ENCODE results near the gene PSMD12. TPM values are rescaled to one million over a fixed set of nuclear protein-coding genes. Genes with fewer than 3 reads are reported as not detected.
"Not testable (repeated sequence)": the region's sequence is repeated elsewhere in the genome, so short reads cannot be mapped to it uniquely, and the experiment has no call there.

PSMD12 gene
- total RNA-seq, 2 experiments from 2014 or later: 15.0 to 62.8 TPM

- H3K79me2 ChIP-seq (ENCODE audit: insufficient read depth, low read depth, low read length): no peaks in the 10 kb centered on the region
- no peak overlapping the region for H3K4me3 ChIP-seq (ENCODE audit: low read depth, low read length, poor library complexity, severe bottlenecking)
- H3K36me3 ChIP-seq (ENCODE audit: insufficient read depth, low read length): peaks cover 31% of the 10 kb centered on the region
- no peak overlapping the region for H2AFZ ChIP-seq (ENCODE audit: low read length)
- H4K20me1 ChIP-seq (ENCODE audit: insufficient read depth, low read length): no peaks in the 10 kb centered on the region
- no peak overlapping the region for H3K27ac ChIP-seq (ENCODE audit: low read depth, low read length, poor library complexity, severe bottlenecking)
- ChIA-PET CTCF (ENCODE audit: unreplicated experiment) (no interaction called here), POLR2A (interaction anchor here (0.7 kb wide), 1 partner anchor 391 kb away, joined by 3 read pairs; no protein-coding TSS in a partner anchor)
- no peaks in the 10 kb centered on the region for H3K9me3 ChIP-seq (ENCODE audit: low read length)
- no peaks in the 10 kb centered on the region for H3K9me2 ChIP-seq (ENCODE audit: insufficient read depth, low read length)
- H3K4me2 ChIP-seq (ENCODE audit: low read length): no peak overlapping the region
- H3K4me1 ChIP-seq (ENCODE audit: insufficient read depth, low read length, poor library complexity, severe bottlenecking): no peaks in the 10 kb centered on the region
- BruUV-seq (replicated peaks): no TSS peak
- intact Hi-C loops (cut with micrococcal nuclease; ENCODE audit: unreplicated experiment): no loop called here
- no peak for DNase-seq (ENCODE audit: low spot score)
- no peak for TF ChIP-seq CTCF (conservative IDR thresholded peaks at IDR 0.05; ENCODE audit: low read length)
- no peak for TF ChIP-seq EZH2phosphoT487 (IDR thresholded peaks at IDR 0.05; ENCODE audit: borderline replicate concordance, low read depth, low read length)
Measured at GRCh38 chr17:67336859-67337258, 29.5 kb downstream of the PSMD12 start.

- intact Hi-C loops (cut with micrococcal nuclease; ENCODE audit: unreplicated experiment): no loop called here
- Histone ChIP-seq H3K4me2 (ENCODE audit: low read length) (no peak overlapping the region), H3K27ac (ENCODE audit: low read depth, low read length, poor library complexity, severe bottlenecking) (no peak overlapping the region), H4K20me1 (ENCODE audit: insufficient read depth, low read length) (no peaks in the 10 kb centered on the region), H3K4me1 (ENCODE audit: insufficient read depth, low read length, poor library complexity, severe bottlenecking) (no peaks in the 10 kb centered on the region), H3K9me2 (ENCODE audit: insufficient read depth, low read length) (no peaks in the 10 kb centered on the region), H3K4me3 (ENCODE audit: low read depth, low read length, poor library complexity, severe bottlenecking) (no peak overlapping the region), H2AFZ (ENCODE audit: low read length) (no peak overlapping the region), H3K36me3 (ENCODE audit: insufficient read depth, low read length) (peaks cover 16% of the 10 kb centered on the region), H3K79me2 (ENCODE audit: insufficient read depth, low read depth, low read length) (no peaks in the 10 kb centered on the region), H3K9me3 (ENCODE audit: low read length) (no peaks in the 10 kb centered on the region)
- DNase-seq (ENCODE audit: low spot score): no peak
- ChIA-PET POLR2A (interaction anchor here (0.5 kb wide), 1 partner anchor 131 kb away, joined by 3 read pairs; no protein-coding TSS in a partner anchor), CTCF (ENCODE audit: unreplicated experiment) (no interaction called here)
- TF ChIP-seq EZH2phosphoT487 (IDR thresholded peaks at IDR 0.05; ENCODE audit: borderline replicate concordance, low read depth, low read length): no peak
- no TSS peak for BruUV-seq (replicated peaks)
Measured at GRCh38 chr17:67335245-67335835, 31.0 kb downstream of the PSMD12 start.

- H3K9me3 ChIP-seq (ENCODE audit: low read length); BruUV-seq (replicated peaks); H3K4me1 ChIP-seq (ENCODE audit: insufficient read depth, low read length, poor library complexity, severe bottlenecking); CTCF ChIA-PET (ENCODE audit: unreplicated experiment); POLR2A ChIA-PET; H3K79me2 ChIP-seq (ENCODE audit: insufficient read depth, low read depth, low read length); intact Hi-C loops (cut with micrococcal nuclease; ENCODE audit: unreplicated experiment); H4K20me1 ChIP-seq (ENCODE audit: insufficient read depth, low read length); H3K27ac ChIP-seq (ENCODE audit: low read depth, low read length, poor library complexity, severe bottlenecking); H3K4me3 ChIP-seq (ENCODE audit: low read depth, low read length, poor library complexity, severe bottlenecking); DNase-seq (ENCODE audit: low spot score); H2AFZ ChIP-seq (ENCODE audit: low read length); H3K9me2 ChIP-seq (ENCODE audit: insufficient read depth, low read length); H3K4me2 ChIP-seq (ENCODE audit: low read length); H3K36me3 ChIP-seq (ENCODE audit: insufficient read depth, low read length): not testable (repeated sequence)
Measured at GRCh38 chr17:67332162-67332508, 34.2 kb downstream of the PSMD12 start.

GRCh38 chr17:67331381-67332161, 34.8 kb downstream of the PSMD12 start:
- H3K27ac ChIP-seq (ENCODE audit: low read depth, low read length, poor library complexity, severe bottlenecking); H3K9me2 ChIP-seq (ENCODE audit: insufficient read depth, low read length); H3K79me2 ChIP-seq (ENCODE audit: insufficient read depth, low read depth, low read length); intact Hi-C loops (cut with micrococcal nuclease; ENCODE audit: unreplicated experiment); H3K4me3 ChIP-seq (ENCODE audit: low read depth, low read length, poor library complexity, severe bottlenecking); H3K4me2 ChIP-seq (ENCODE audit: low read length); H2AFZ ChIP-seq (ENCODE audit: low read length); H3K9me3 ChIP-seq (ENCODE audit: low read length); BruUV-seq (replicated peaks); POLR2A ChIA-PET; DNase-seq (ENCODE audit: low spot score); H3K36me3 ChIP-seq (ENCODE audit: insufficient read depth, low read length); H4K20me1 ChIP-seq (ENCODE audit: insufficient read depth, low read length); H3K4me1 ChIP-seq (ENCODE audit: insufficient read depth, low read length, poor library complexity, severe bottlenecking); CTCF ChIA-PET (ENCODE audit: unreplicated experiment): not testable (repeated sequence)
